Lower lobe of right lung (tissue), 2 donors: ENCODE data around the gene BCORL1. TPM values are rescaled to one million over a fixed set of nuclear protein-coding genes. Genes with fewer than 3 reads are reported as not detected.

Experiments
- ATAC-seq, 2 donors: fragments of 200-7000 bp; cut with Tn5 transposase; one replicate each; pipeline ENCODE4 v1.9.1; 2020 to 2022; ENCODE audit warnings: mild to moderate bottlenecking in 2 of 2, moderate library complexity in 2 of 2
- DNase-seq: peaks from one replicate; pipeline ENCODE4 v3.0.0-alpha.2; 2020
- H3K27ac ChIP-seq: fragments of 200-600 bp; one replicate; pipeline ENCODE4 v1.8.0; 2022
- H3K27me3 ChIP-seq: fragments of 200-600 bp; one replicate; pipeline ENCODE4 v1.8.0; 2022; ENCODE audit warnings: low read depth
- H3K36me3 ChIP-seq: fragments of 200-600 bp; one replicate; pipeline ENCODE4 v1.8.0; 2022; ENCODE audit warnings: mild to moderate bottlenecking
- H3K4me1 ChIP-seq: fragments of 200-600 bp; one replicate; pipeline ENCODE4 v1.8.0; 2022
- H3K4me3 ChIP-seq: fragments of 200-600 bp; one replicate; pipeline ENCODE4 v1.8.0; 2022; ENCODE audit warnings: mild to moderate bottlenecking
- H3K9me3 ChIP-seq: fragments of 200-600 bp; one replicate; pipeline ENCODE4 v1.8.0; 2022
- CTCF ChIP-seq: fragments of 200-600 bp; IDR thresholded peaks from one replicate; pipeline ENCODE4 v1.8.0; 2022; ENCODE audit warnings: antibody characterized with exemption, mild to moderate bottlenecking
- intact Hi-C: fragments of 100-400 bp; cut with DNase I; formaldehyde crosslinking; loops from one replicate; pipeline ENCODE4 v1.11.0; 2022
- total RNA-seq: library from RNA; stranded (reverse); fragmentation: NEBNext Ultra II Directional; extraction: Animal tissue kit (Norgen Biotek cat#: 25700); gene quantifications from one replicate; pipeline ENCODE4 v1.2.1, GENCODE V29; 2021
- donor health status: DM: no; HTN: yes; CAD: no; lungs with severe emphysema.

Gene BCORL1
- total RNA-seq, 1 donor from 2014 or later = 13.6 TPM

DNA sequence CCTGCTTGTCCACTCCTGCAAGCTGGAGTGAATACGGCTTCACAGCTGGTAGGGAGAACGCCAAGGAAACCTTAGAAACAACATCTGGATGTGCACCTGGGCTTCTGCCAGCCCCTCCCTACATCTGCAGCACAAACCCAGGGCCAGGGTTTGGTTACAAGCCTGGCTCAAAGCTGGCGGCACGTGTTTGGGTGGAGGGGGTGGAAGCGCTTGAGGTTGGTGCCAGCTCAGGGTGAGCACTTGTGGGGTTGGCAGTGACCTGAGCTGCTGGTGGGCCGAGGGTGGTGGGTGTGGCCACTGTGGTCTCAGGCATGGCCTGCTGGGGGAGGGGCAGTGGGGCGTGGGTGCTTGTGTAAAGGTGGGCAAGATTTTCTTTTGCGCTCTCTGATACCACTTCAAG lies 112.3 kb downstream of the BCORL1 start:
- H3K27ac ChIP-seq = no peak overlapping the region
- no peak for TF ChIP-seq CTCF
- no peaks in the 10 kb centered on the region for H3K36me3 ChIP-seq
- ATAC-seq = no peak
- peaks cover 25% of the 10 kb centered on the region for H3K4me1 ChIP-seq
- no peaks in the 10 kb centered on the region for H3K9me3 ChIP-seq
- H3K4me3 ChIP-seq = no peak overlapping the region
- no peaks in the 10 kb centered on the region for H3K27me3 ChIP-seq
- intact Hi-C loops = no loop called here
- DNase-seq = no peak

DNA sequence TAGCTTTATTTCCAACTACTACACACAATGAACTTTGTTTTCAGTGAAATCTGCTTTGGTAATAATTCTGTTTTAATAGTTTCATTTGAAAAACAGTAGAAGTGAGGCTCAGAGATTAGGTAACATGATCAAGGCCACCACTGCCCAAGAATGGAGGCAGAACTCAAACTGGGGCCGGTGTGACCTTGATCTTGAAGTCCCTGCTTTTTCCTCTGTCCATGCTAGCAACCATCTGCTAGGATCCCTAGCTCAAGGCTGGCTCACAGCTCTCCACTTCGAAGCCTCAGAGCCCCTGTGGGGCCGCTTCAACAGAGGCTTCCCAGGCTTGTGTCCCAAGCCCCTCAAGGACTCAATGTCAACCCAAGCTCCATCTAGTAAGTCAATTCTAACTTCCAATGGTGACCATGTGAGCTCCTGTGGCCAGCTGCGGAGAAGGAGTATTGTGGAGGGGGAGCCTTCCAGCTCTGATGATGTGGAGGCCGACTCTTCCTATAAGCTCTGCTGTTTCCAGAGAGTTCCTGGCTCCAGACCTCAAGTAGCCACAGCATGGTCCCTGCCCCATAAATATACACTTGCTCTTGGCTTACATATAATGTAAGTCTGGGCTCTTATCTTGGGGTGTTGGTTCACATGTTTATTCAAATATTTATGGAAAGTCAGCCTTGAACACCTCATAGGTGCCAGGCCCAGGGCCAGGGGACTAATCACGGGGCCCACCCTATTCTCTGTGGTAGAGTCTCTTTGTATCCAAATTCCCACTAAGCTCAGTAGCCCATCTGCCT lies 113.0 kb downstream of the BCORL1 start:
- no peaks in the 10 kb centered on the region for H3K36me3 ChIP-seq
- ATAC-seq (no peak), DNase-seq (no peak)
- intact Hi-C loops = no loop called here
- no peaks in the 10 kb centered on the region for H3K27me3 ChIP-seq
- H3K27ac ChIP-seq = no peak overlapping the region
- no peak overlapping the region for H3K4me3 ChIP-seq
- peaks cover 33% of the 10 kb centered on the region for H3K4me1 ChIP-seq
- no peaks in the 10 kb centered on the region for H3K9me3 ChIP-seq
- no peak for TF ChIP-seq CTCF

- peak overlapping the region; percentile 53 for H3K27ac ChIP-seq
- DNase-seq (peak; percentile 69), ATAC-seq (peak; percentile 84 to 92)
- no peaks in the 10 kb centered on the region for H3K27me3 ChIP-seq
- no peak overlapping the region for H3K4me3 ChIP-seq
- H3K4me1 ChIP-seq = peaks cover 34% of the 10 kb centered on the region
- H3K9me3 ChIP-seq = no peaks in the 10 kb centered on the region
- intact Hi-C loops = no loop called here
- no peaks in the 10 kb centered on the region for H3K36me3 ChIP-seq
- no peak for TF ChIP-seq CTCF
These were observed 115.2 kb downstream of the BCORL1 start for GRCh38 chrX:130097507-130098209.

DNA sequence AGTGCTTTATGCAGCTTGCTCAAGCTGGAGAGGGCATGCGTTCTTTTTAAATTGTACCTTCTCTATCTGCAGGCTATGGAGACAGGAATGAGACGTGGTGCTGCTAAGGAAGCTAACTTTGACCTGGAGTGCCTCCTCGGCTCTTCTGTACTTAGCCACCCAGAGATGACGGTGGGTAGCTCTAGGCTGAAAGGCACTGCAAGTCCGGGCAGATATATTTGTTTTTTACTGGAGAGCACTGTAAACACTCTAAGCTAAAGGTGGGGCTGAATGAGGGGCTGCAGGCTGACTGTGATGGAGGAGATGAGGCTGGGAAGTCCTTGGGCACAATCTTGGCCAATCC lies 115.7 kb downstream of the BCORL1 start:
- H3K36me3 ChIP-seq = no peaks in the 10 kb centered on the region
- intact Hi-C loops = no loop called here
- no peaks in the 10 kb centered on the region for H3K9me3 ChIP-seq
- H3K27me3 ChIP-seq = no peaks in the 10 kb centered on the region
- peaks cover 32% of the 10 kb centered on the region for H3K4me1 ChIP-seq
- H3K4me3 ChIP-seq = no peak overlapping the region
- TF ChIP-seq CTCF = no peak
- H3K27ac ChIP-seq = peak overlapping the region; percentile 53
- no peak for DNase-seq
- peak; percentile 51 to 61 for ATAC-seq

DNA sequence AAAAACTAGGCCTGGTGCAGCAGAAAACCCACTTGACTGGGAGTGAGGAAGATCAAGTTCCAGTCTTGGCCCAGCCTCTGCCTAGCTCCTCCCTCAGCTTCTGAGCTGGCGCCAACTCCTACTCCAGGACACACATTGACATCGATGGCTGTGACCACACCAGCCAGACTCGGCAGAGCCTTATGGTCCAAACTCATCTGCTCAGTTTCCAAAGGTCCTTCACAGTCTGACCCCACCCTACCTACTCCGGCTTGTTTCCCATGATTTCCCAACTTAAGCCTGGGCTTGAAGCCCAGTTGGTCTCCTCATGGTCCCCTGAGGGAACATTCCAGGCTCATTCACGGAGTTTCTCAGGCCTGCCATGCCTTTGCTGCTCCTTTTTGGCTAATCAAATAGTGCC lies 117.7 kb downstream of the BCORL1 start:
- H3K9me3 ChIP-seq = no peaks in the 10 kb centered on the region
- DNase-seq (no peak), ATAC-seq (peak; percentile 43 to 64)
- H3K27me3 ChIP-seq = no peaks in the 10 kb centered on the region
- H3K36me3 ChIP-seq = no peaks in the 10 kb centered on the region
- TF ChIP-seq CTCF = no peak
- intact Hi-C loops = no loop called here
- H3K4me3 ChIP-seq = no peak overlapping the region
- H3K4me1 ChIP-seq = peaks cover 32% of the 10 kb centered on the region
- no peak overlapping the region for H3K27ac ChIP-seq
